K562 (cell line): ENCODE measurements around the gene ST3GAL3. TPM values are rescaled to one million over a fixed set of nuclear protein-coding genes. Genes with fewer than 3 reads are reported as not detected.

ENCODE experiments used
- E2F3 ChIP-seq: fragments of 250-450 bp; sonication (Bioruptor Pico); IDR thresholded peaks from 2 replicates; pipeline ENCODE4 v1.4.0; 2020; ENCODE audit warnings: mild to moderate bottlenecking
- HDAC6 ChIP-seq: IDR thresholded peaks from 2 replicates; pipeline ENCODE4 v1.6.1; 2012; ENCODE audit warnings: low read depth, mild to moderate bottlenecking, control low read depth, inconsistent platforms, low read length, moderate library complexity
- PHB ChIP-seq: fragments of 250-450 bp; sonication (Bioruptor Pico); IDR thresholded peaks from 2 replicates; pipeline ENCODE4 v1.5.0; 2021
- PML ChIP-seq: IDR thresholded peaks from 2 replicates; pipeline ENCODE4 v1.6.1; 2012; ENCODE audit warnings: low read length, inconsistent platforms
- SMARCA4 ChIP-seq: fragments of 450-650 bp; IDR thresholded peaks from 2 replicates; pipeline ENCODE4 v1.6.1; 2016
- SMARCC2 ChIP-seq: fragments of 450-650 bp; IDR thresholded peaks from 2 replicates; pipeline ENCODE4 v1.6.1; 2017; ENCODE audit warnings: antibody characterized with exemption, moderate library complexity, mild to moderate bottlenecking, low read depth
- ZNF212 ChIP-seq: fragments of 450-650 bp; formaldehyde crosslinking; IDR thresholded peaks from 2 replicates; pipeline ENCODE4 v1.4.0; 2020; ENCODE audit warnings: mild to moderate bottlenecking
- ZNF263 ChIP-seq: sonication (generic); formaldehyde crosslinking; IDR thresholded peaks from 2 replicates; pipeline ENCODE4 v1.8.0; 2022; ENCODE audit warnings: mild to moderate bottlenecking, missing genetic modification reagents, borderline replicate concordance
- ZNF316 ChIP-seq: fragments of 450-650 bp; IDR thresholded peaks from 2 replicates; pipeline ENCODE4 v1.6.1; 2016
- polyA plus RNA-seq, 8 experiments: library from polyadenylated mRNA; depleted of rRNA in 4 of 8; stranded (reverse) in 5 of 8; unstranded in 3 of 8; fragments of >200 nt; fragmentation: Nextera tagmentation in 2 of 8; fragmentation: Illumina TruSeq in 1 of 8; extraction: Ambion mirVana in 2 of 8; extraction: Trizol in 1 of 8; gene quantifications; 2 replicates each; pipeline versions ENCODE4 v1.2.1 to v1.2.3, GENCODE V29; 2011 to 2014; ENCODE audit warnings: inconsistent platforms in 1 of 8, missing spikeins in 1 of 8
- total RNA-seq, 7 experiments: library from RNA; depleted of rRNA in 6 of 7; stranded (reverse); fragments of >200 nt in 6 of 7; fragmentation: Illumina TruSeq in 2 of 7; extraction: Trizol in 2 of 7; gene quantifications; 2 replicates each; pipeline versions ENCODE4 v1.2.1 to v1.2.3, GENCODE V29; 2011 to 2021; ENCODE audit warnings: low replicate concordance in 1 of 7
- TF ChIP-seq, protein P1 (sequence below): fragments of 250-450 bp; sonication (Bioruptor Pico); IDR thresholded peaks from 2 replicates; pipeline ENCODE4 v1.8.0; 2021; ENCODE audit warnings: moderate library complexity, mild to moderate bottlenecking, inconsistent platforms
- TF ChIP-seq, protein P2 (sequence below), 2 experiments: fragments of 450-650 bp in 1 of 2; sonication (generic) in 1 of 2; formaldehyde crosslinking in 1 of 2; IDR thresholded peaks; 2 replicates each; pipeline versions ENCODE4 v1.7.1 to v1.9.0; 2016 to 2022; ENCODE audit warnings: inconsistent platforms in 1 of 2, mild to moderate bottlenecking in 1 of 2, missing genetic modification reagents in 1 of 2
- TF ChIP-seq, protein P3 (sequence below), 2 experiments: fragments of 450-650 bp in 1 of 2; sonication (generic) in 1 of 2; formaldehyde crosslinking in 1 of 2; IDR thresholded peaks in 1 of 2; conservative IDR thresholded peaks in 1 of 2; 2 replicates each; pipeline versions ENCODE4 v1.6.1 to v1.8.1; 2016 to 2023; ENCODE audit warnings: mild to moderate bottlenecking in 2 of 2, moderate library complexity in 2 of 2, inconsistent platforms in 1 of 2, missing genetic modification reagents in 1 of 2
- TF ChIP-seq, protein P4 (sequence below): fragments of 450-650 bp; formaldehyde crosslinking; IDR thresholded peaks from 2 replicates; pipeline ENCODE4 v1.4.0; 2020; ENCODE audit warnings: mild to moderate bottlenecking, moderate library complexity
- TF ChIP-seq, protein P5 (sequence below): fragments of 450-650 bp; formaldehyde crosslinking; IDR thresholded peaks from 2 replicates; pipeline ENCODE4 v1.4.0; 2022; ENCODE audit warnings: mild to moderate bottlenecking, moderate library complexity

Gene ST3GAL3
- total and polyA plus RNA-seq, 9 of the 15 experiments (the other 6 are each of a cell fraction or from before 2014, with no cell fraction given) = 1.2 to 18.9 (median 11.0) TPM

DNA sequence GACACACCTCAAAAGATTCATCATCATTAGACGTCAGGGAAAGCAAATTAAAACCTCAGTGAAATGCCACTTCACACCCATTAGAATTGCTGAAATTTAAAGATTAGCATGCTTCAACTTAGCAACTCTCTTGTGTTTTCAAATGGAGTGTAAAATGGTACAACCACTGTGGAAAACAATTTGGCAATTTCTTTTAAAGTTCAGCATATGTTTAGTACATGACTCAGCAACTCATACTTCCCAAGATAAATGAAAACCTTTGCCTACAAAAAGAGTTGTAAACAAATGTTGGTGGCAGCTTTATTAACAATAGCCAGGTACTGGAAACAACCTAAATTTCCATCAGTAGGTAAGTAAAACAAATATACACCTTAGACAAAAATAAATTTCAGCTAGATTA, 42.7 kb downstream of the ST3GAL3 start (continued):
- TF ChIP-seq, protein P1, sequence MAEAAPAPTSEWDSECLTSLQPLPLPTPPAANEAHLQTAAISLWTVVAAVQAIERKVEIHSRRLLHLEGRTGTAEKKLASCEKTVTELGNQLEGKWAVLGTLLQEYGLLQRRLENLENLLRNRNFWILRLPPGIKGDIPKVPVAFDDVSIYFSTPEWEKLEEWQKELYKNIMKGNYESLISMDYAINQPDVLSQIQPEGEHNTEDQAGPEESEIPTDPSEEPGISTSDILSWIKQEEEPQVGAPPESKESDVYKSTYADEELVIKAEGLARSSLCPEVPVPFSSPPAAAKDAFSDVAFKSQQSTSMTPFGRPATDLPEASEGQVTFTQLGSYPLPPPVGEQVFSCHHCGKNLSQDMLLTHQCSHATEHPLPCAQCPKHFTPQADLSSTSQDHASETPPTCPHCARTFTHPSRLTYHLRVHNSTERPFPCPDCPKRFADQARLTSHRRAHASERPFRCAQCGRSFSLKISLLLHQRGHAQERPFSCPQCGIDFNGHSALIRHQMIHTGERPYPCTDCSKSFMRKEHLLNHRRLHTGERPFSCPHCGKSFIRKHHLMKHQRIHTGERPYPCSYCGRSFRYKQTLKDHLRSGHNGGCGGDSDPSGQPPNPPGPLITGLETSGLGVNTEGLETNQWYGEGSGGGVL (CRISPR knock-in tag) = no peak
- TF ChIP-seq, protein P2, sequence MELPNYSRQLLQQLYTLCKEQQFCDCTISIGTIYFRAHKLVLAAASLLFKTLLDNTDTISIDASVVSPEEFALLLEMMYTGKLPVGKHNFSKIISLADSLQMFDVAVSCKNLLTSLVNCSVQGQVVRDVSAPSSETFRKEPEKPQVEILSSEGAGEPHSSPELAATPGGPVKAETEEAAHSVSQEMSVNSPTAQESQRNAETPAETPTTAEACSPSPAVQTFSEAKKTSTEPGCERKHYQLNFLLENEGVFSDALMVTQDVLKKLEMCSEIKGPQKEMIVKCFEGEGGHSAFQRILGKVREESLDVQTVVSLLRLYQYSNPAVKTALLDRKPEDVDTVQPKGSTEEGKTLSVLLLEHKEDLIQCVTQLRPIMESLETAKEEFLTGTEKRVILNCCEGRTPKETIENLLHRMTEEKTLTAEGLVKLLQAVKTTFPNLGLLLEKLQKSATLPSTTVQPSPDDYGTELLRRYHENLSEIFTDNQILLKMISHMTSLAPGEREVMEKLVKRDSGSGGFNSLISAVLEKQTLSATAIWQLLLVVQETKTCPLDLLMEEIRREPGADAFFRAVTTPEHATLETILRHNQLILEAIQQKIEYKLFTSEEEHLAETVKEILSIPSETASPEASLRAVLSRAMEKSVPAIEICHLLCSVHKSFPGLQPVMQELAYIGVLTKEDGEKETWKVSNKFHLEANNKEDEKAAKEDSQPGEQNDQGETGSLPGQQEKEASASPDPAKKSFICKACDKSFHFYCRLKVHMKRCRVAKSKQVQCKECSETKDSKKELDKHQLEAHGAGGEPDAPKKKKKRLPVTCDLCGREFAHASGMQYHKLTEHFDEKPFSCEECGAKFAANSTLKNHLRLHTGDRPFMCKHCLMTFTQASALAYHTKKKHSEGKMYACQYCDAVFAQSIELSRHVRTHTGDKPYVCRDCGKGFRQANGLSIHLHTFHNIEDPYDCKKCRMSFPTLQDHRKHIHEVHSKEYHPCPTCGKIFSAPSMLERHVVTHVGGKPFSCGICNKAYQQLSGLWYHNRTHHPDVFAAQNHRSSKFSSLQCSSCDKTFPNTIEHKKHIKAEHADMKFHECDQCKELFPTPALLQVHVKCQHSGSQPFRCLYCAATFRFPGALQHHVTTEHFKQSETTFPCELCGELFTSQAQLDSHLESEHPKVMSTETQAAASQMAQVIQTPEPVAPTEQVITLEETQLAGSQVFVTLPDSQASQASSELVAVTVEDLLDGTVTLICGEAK (IDR thresholded peaks at IDR 0.05) = no peak
- TF ChIP-seq, protein P2 (CRISPR knock-in tag; IDR thresholded peaks at IDR 0.05) = no peak
- TF ChIP-seq ZNF212 (CRISPR knock-in tag) (no peak), SMARCC2 (peak; percentile 50; the same call in 1 of the 2 replicates), HDAC6 (no peak), PHB (CRISPR knock-in tag) (no peak), ZNF316 (peak; percentile 96), SMARCA4 (peak; percentile 69), PML (no peak), ZNF263 (CRISPR knock-in tag) (no peak), E2F3 (CRISPR knock-in tag) (no peak)
- TF ChIP-seq, protein P3, sequence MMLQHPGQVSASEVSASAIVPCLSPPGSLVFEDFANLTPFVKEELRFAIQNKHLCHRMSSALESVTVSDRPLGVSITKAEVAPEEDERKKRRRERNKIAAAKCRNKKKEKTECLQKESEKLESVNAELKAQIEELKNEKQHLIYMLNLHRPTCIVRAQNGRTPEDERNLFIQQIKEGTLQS (IDR thresholded peaks at IDR 0.05) = no peak
- TF ChIP-seq, protein P3 (CRISPR knock-in tag; conservative IDR thresholded peaks at IDR 0.05) = no peak
- TF ChIP-seq, protein P4, sequence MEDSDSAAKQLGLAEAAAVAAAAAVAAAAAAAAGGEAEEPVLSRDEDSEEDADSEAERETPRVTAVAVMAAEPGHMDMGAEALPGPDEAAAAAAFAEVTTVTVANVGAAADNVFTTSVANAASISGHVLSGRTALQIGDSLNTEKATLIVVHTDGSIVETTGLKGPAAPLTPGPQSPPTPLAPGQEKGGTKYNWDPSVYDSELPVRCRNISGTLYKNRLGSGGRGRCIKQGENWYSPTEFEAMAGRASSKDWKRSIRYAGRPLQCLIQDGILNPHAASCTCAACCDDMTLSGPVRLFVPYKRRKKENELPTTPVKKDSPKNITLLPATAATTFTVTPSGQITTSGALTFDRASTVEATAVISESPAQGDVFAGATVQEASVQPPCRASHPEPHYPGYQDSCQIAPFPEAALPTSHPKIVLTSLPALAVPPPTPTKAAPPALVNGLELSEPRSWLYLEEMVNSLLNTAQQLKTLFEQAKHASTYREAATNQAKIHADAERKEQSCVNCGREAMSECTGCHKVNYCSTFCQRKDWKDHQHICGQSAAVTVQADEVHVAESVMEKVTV (CRISPR knock-in tag) = no peak
- TF ChIP-seq, protein P5, sequence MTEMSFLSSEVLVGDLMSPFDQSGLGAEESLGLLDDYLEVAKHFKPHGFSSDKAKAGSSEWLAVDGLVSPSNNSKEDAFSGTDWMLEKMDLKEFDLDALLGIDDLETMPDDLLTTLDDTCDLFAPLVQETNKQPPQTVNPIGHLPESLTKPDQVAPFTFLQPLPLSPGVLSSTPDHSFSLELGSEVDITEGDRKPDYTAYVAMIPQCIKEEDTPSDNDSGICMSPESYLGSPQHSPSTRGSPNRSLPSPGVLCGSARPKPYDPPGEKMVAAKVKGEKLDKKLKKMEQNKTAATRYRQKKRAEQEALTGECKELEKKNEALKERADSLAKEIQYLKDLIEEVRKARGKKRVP (CRISPR knock-in tag) = no peak
